Ishikawa (cell line): ENCODE measurements around the gene DONSON.

ENCODE experiments used
- CEBPB ChIP-seq: IDR thresholded peaks from 2 replicates; pipeline ENCODE4 v1.6.1; 2012
- CREB1 ChIP-seq: IDR thresholded peaks from 2 replicates; pipeline ENCODE4 v1.6.1; 2012; ENCODE audit warnings: low read depth
- EGR1 ChIP-seq: IDR thresholded peaks from 2 replicates; pipeline ENCODE4 v1.6.1; 2012
- EP300 ChIP-seq: IDR thresholded peaks from 2 replicates; pipeline ENCODE4 v1.6.1; 2012; ENCODE audit warnings: borderline replicate concordance
- FOXM1 ChIP-seq: IDR thresholded peaks from 2 replicates; pipeline ENCODE4 v1.6.1; 2012; ENCODE audit warnings: low read depth, borderline replicate concordance
- NFIC ChIP-seq: IDR thresholded peaks from 2 replicates; pipeline ENCODE4 v1.6.1; 2012
- RAD21 ChIP-seq: IDR thresholded peaks from 2 replicates; pipeline ENCODE4 v1.6.1; 2012; ENCODE audit warnings: low read depth
- TAF1 ChIP-seq: IDR thresholded peaks from 2 replicates; pipeline ENCODE4 v1.6.1; 2012; ENCODE audit warnings: low read depth, mild to moderate bottlenecking
- TCF12 ChIP-seq: IDR thresholded peaks from 2 replicates; pipeline ENCODE4 v1.6.1; 2012; ENCODE audit warnings: low read depth
- TEAD4 ChIP-seq: IDR thresholded peaks from 2 replicates; pipeline ENCODE4 v1.6.1; 2012
- YY1 ChIP-seq: IDR thresholded peaks from 2 replicates; pipeline ENCODE4 v1.6.1; 2012; ENCODE audit warnings: low read depth
- ZBTB7A ChIP-seq: IDR thresholded peaks from 2 replicates; pipeline ENCODE4 v1.6.1; 2012; ENCODE audit warnings: low read depth
- TF ChIP-seq, protein P1 (sequence below): IDR thresholded peaks from 2 replicates; pipeline ENCODE4 v1.6.1; 2012; ENCODE audit warnings: low read depth, mild to moderate bottlenecking
- TF ChIP-seq, protein P2 (sequence below): IDR thresholded peaks from 2 replicates; pipeline ENCODE4 v1.6.1; 2012
- TF ChIP-seq, protein P3 (sequence below): IDR thresholded peaks from 2 replicates; pipeline ENCODE4 v1.6.1; 2012

Gene DONSON

DNA sequence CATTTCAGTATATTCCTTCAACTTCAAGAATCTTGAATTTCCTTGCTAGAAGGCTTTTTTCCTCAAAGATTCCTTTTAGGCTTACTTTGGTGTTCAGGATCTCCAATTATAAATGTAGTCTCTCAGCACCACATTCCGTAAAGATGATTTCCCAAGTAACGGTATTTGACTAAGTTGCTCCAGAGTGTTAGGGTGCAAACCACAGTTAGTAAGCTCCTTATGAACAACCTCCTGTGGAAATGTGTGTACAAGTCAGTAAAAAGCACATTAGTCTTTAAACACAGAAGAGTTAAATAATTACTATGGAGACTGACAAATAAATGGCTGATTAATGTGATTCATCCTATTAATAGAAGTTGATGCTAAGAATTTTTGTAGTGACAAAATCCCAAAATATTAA lies 10.3 kb downstream of the DONSON start:
- TF ChIP-seq TCF12: no peak
- no peak for TF ChIP-seq ZBTB7A
- no peak for TF ChIP-seq EP300
- TF ChIP-seq, protein P1, sequence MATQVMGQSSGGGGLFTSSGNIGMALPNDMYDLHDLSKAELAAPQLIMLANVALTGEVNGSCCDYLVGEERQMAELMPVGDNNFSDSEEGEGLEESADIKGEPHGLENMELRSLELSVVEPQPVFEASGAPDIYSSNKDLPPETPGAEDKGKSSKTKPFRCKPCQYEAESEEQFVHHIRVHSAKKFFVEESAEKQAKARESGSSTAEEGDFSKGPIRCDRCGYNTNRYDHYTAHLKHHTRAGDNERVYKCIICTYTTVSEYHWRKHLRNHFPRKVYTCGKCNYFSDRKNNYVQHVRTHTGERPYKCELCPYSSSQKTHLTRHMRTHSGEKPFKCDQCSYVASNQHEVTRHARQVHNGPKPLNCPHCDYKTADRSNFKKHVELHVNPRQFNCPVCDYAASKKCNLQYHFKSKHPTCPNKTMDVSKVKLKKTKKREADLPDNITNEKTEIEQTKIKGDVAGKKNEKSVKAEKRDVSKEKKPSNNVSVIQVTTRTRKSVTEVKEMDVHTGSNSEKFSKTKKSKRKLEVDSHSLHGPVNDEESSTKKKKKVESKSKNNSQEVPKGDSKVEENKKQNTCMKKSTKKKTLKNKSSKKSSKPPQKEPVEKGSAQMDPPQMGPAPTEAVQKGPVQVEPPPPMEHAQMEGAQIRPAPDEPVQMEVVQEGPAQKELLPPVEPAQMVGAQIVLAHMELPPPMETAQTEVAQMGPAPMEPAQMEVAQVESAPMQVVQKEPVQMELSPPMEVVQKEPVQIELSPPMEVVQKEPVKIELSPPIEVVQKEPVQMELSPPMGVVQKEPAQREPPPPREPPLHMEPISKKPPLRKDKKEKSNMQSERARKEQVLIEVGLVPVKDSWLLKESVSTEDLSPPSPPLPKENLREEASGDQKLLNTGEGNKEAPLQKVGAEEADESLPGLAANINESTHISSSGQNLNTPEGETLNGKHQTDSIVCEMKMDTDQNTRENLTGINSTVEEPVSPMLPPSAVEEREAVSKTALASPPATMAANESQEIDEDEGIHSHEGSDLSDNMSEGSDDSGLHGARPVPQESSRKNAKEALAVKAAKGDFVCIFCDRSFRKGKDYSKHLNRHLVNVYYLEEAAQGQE: no peak
- TF ChIP-seq, protein P2, sequence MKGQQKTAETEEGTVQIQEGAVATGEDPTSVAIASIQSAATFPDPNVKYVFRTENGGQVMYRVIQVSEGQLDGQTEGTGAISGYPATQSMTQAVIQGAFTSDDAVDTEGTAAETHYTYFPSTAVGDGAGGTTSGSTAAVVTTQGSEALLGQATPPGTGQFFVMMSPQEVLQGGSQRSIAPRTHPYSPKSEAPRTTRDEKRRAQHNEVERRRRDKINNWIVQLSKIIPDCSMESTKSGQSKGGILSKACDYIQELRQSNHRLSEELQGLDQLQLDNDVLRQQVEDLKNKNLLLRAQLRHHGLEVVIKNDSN: no peak
- no peak for TF ChIP-seq YY1
- TF ChIP-seq TEAD4: no peak
- TF ChIP-seq NFIC: no peak
- no peak for TF ChIP-seq CREB1
- TF ChIP-seq, protein P3, sequence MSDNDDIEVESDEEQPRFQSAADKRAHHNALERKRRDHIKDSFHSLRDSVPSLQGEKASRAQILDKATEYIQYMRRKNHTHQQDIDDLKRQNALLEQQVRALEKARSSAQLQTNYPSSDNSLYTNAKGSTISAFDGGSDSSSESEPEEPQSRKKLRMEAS: no peak
- TF ChIP-seq TAF1: no peak
- TF ChIP-seq RAD21: no peak
- TF ChIP-seq CEBPB: no peak
- no peak for TF ChIP-seq EGR1
- TF ChIP-seq FOXM1: no peak

DNA sequence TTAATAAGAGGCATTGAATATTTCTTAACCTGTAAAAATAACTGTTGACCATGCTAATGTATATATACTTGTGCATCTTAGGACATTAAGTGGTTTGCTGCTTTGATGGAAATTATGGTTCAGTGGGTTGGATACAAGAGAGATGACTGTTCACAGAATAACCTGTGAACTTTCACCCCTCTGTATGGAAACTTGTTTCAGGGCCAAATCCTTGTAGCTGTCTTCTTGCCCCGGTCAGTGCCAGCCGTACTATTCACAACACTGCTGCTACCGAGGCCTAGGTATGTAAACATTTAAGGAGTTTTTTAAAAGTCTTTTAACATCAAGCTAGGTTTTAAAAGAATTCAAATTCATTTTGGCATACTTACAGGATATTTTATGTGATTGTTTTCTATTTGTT lies 16.1 kb downstream of the DONSON start:
- TF ChIP-seq, protein P1: no peak
- TF ChIP-seq EP300 (no peak), RAD21 (no peak), CREB1 (no peak), TEAD4 (no peak)
- TF ChIP-seq, protein P2: no peak
- TF ChIP-seq, protein P3: no peak

DNA sequence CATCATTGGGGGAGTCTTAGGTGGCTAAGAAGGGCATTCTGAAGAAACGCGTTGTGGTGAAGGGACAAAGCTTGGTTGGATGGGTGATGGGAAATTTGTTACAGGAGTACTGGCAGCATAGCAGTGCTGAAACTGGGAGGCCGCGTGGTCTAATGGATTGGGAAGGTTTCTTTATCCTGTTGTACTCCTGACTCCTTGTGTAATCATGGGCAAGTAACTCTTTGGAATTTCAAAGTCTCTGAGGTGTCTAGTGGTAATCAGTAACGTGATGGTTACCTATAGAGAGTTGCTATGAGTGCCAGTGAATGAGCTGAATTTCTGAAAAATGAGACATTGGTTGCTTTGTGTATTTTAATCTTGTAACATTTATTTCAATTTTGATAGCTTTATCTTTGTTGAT lies 18.5 kb downstream of the DONSON start:
- TF ChIP-seq YY1 (no peak), EGR1 (no peak), CREB1 (no peak), NFIC (no peak), RAD21 (no peak), CEBPB (no peak), TAF1 (no peak), TCF12 (no peak), ZBTB7A (no peak), TEAD4 (no peak), FOXM1 (no peak), EP300 (no peak)
- TF ChIP-seq, protein P1: no peak

DNA sequence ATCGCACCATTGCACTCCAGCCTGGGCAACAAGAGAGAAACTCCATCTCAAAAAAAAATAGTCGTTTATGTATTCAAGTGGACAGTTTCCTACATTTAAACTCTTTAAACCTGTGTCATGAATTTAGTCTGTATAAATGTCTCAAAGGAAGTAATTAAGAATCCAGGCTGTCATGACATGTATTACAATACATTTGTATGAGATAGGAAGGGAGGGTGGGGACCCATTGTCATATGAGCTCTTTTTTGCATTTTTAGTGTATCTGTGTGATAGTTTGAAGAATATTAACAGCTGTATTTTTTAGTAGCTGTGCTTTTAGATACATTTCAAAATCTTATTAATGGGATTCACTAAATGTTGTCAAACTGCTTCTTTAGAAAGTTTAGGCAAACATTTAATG lies 20.0 kb downstream of the DONSON start:
- TF ChIP-seq, protein P2: no peak
- no peak for TF ChIP-seq RAD21
- TF ChIP-seq NFIC: no peak
- no peak for TF ChIP-seq CREB1
- no peak for TF ChIP-seq TCF12
- TF ChIP-seq TEAD4: no peak
- no peak for TF ChIP-seq CEBPB
- TF ChIP-seq YY1: no peak
- TF ChIP-seq, protein P1: no peak
- no peak for TF ChIP-seq FOXM1
- no peak for TF ChIP-seq TAF1
- TF ChIP-seq ZBTB7A: no peak
- TF ChIP-seq EP300: no peak
- TF ChIP-seq EGR1: no peak
- TF ChIP-seq, protein P3: no peak
